GM12878 (cell line): Measurements from ENCODE around the gene CUL9. TPM values are rescaled to one million over a fixed set of nuclear protein-coding genes. Genes with fewer than 3 reads are reported as not detected.
A peak's percentile ranks its signal among the peaks of the same experiment; 100 is the strongest.

Experiments used
- ATAC-seq: fragments of 200-7000 bp; cut with Tn5 transposase; 3 replicates; pipeline ENCODE4 v1.9.1; 2020; ENCODE audit warnings: mild to moderate bottlenecking, moderate library complexity
- BruUV-seq: library from RNA; stranded (reverse); fragments of 400-500 nt; replicated peaks from 2 replicates; lab custom pipeline; 2021; lab: Mats Ljungman, UMichigan
- CTCF ChIA-PET: fragments of 300-600 bp; sonication (Branson Sonifier 250); formaldehyde crosslinking; extraction: SDS; loops from one replicate; lab custom pipeline; 2021; ENCODE audit warnings: inconsistent platforms; lab: Yijun Ruan, JAX
- POLR2A ChIA-PET: fragments of 350-600 bp; formaldehyde crosslinking; extraction: SDS; loops from one replicate; lab custom pipeline; 2021; ENCODE audit warnings: inconsistent platforms; lab: Charles Lee
- RAD21 ChIA-PET: fragments of 300-600 bp; sonication (Branson Sonifier 250); formaldehyde crosslinking; loops from one replicate; lab custom pipeline; 2023; ENCODE audit warnings: antibody characterized with exemption; ENCODE audit not compliant: unreplicated experiment; lab: Charles Lee
- SMC1A ChIA-PET: fragments of 300-600 bp; sonication (Branson Sonifier 250); formaldehyde crosslinking; loops from one replicate; lab custom pipeline; 2023; ENCODE audit not compliant: unreplicated experiment, uncharacterized antibody; lab: Charles Lee
- DNase-seq: peaks from one replicate; pipeline ENCODE4 v3.0.0-alpha.2; 2011; ENCODE audit warnings: low read depth, low spot score
- FAIRE-seq: peaks from 3 replicates; lab custom pipeline; 2011; peaks lifted over from hg19 to GRCh38; lab: Jason Lieb, UNC
- H2AFZ ChIP-seq: 2 replicates; pipeline ENCODE4 v1.6.0; 2011; ENCODE audit warnings: low read depth, low read length, control low read depth; ENCODE audit not compliant: control insufficient read depth
- H3K27ac ChIP-seq: 2 replicates; pipeline ENCODE4 v1.5.1; 2011; ENCODE audit warnings: control low read depth; ENCODE audit not compliant: control insufficient read depth, insufficient read depth
- H3K27me3 ChIP-seq, 2 experiments: replicated peaks in 1 of 2; 2 replicates each; pipeline versions ENCODE4 v1.6.0 to v1.6.1; 2011; ENCODE audit warnings: low read length in 1 of 2; ENCODE audit not compliant: control insufficient read depth in 2 of 2, insufficient read depth in 2 of 2
- H3K36me3 ChIP-seq, 2 experiments: 2 replicates each; pipeline ENCODE4 v1.5.1; 2011; ENCODE audit warnings: low read length in 1 of 2; ENCODE audit not compliant: control insufficient read depth in 2 of 2, insufficient read depth in 2 of 2
- H3K4me1 ChIP-seq: 2 replicates; pipeline ENCODE4 v1.6.1; 2011; ENCODE audit warnings: mild to moderate bottlenecking, low read length, moderate library complexity, mixed read lengths; ENCODE audit not compliant: control insufficient read depth, insufficient read depth
- H3K4me2 ChIP-seq: 2 replicates; pipeline ENCODE4 v1.6.0; 2011; ENCODE audit warnings: control low read depth; ENCODE audit not compliant: control insufficient read depth, insufficient read depth
- H3K4me3 ChIP-seq: fragments of 200-600 bp; sonication (generic); 2 replicates; pipeline ENCODE4 v1.5.1; 2016
- H3K79me2 ChIP-seq: 2 replicates; pipeline ENCODE4 v1.6.0; 2011; ENCODE audit warnings: low read length; ENCODE audit not compliant: control insufficient read depth, insufficient read depth
- H3K9ac ChIP-seq: 2 replicates; pipeline ENCODE4 v1.8.0; 2011; ENCODE audit warnings: low read length, control low read depth, mixed read lengths; ENCODE audit not compliant: control insufficient read depth, insufficient read depth
- H3K9me3 ChIP-seq: replicated peaks from 3 replicates; pipeline ENCODE4 v1.5.1; 2011; ENCODE audit warnings: mild to moderate bottlenecking, low read length; ENCODE audit not compliant: control insufficient read depth, insufficient read depth
- H4K20me1 ChIP-seq: 2 replicates; pipeline ENCODE4 v1.6.0; 2011; ENCODE audit not compliant: control insufficient read depth, insufficient read depth
- ATF7 ChIP-seq: fragments of 450-650 bp; IDR thresholded peaks from 2 replicates; pipeline ENCODE4 v1.6.1; 2016; ENCODE audit warnings: low read depth, mild to moderate bottlenecking
- CHD2 ChIP-seq: IDR thresholded peaks from 2 replicates; pipeline ENCODE4 v1.6.1; 2011; ENCODE audit warnings: low read depth, low read length, improper control_type of control experiment, borderline replicate concordance
- CHD4 ChIP-seq: fragments of 200-600 bp; sonication (generic); IDR thresholded peaks from 2 replicates; pipeline ENCODE4 v1.6.1; 2016; ENCODE audit warnings: mild to moderate bottlenecking
- HCFC1 ChIP-seq: fragments of 150-350 bp; IDR thresholded peaks from 2 replicates; pipeline ENCODE4 v1.6.1; 2014; ENCODE audit warnings: low read length
- HDAC6 ChIP-seq: fragments of 200-600 bp; sonication (generic); IDR thresholded peaks from one replicate; pipeline ENCODE4 v1.8.0; 2017; ENCODE audit warnings: antibody characterized with exemption; ENCODE audit not compliant: unreplicated experiment
- POLR2A ChIP-seq: IDR thresholded peaks from 2 replicates; pipeline ENCODE4 v1.6.1; 2011; ENCODE audit warnings: low read depth, mild to moderate bottlenecking, low read length
- SRF ChIP-seq, 2 experiments: IDR thresholded peaks; 2 replicates each; pipeline ENCODE4 v1.6.1; 2011; ENCODE audit warnings: low read depth in 2 of 2, low read length in 2 of 2, mild to moderate bottlenecking in 1 of 2, moderate library complexity in 1 of 2
- WGBS: methylation state at CpG from one replicate; pipeline ENCODE4 v1.1.6; 2016; ENCODE audit warnings: low lambda C conversion rate; ENCODE audit not compliant: insufficient replicate concordance, insufficient coverage; ENCODE audit errors: missing lambda C conversion rate; 5-methylcytosine and 5-hydroxymethylcytosine counted together
- in situ Hi-C: fragments of 300-500 bp; cut with MboI; formaldehyde crosslinking; loops from 9 replicates; pipeline ENCODE4 v1.14.3; 2018; ENCODE audit warnings: mixed read lengths
- intact Hi-C: fragments of 100-400 bp; cut with micrococcal nuclease; formaldehyde crosslinking; loops from one replicate; pipeline ENCODE4 v1.14.2; 2022; ENCODE audit not compliant: unreplicated experiment
- polyA plus RNA-seq, 11 experiments: library from polyadenylated mRNA; depleted of rRNA in 4 of 11; unstranded in 6 of 11; stranded (reverse) in 5 of 11; fragments of >200 nt; fragmentation: Nextera tagmentation in 4 of 11; fragmentation: Illumina TruSeq in 1 of 11; extraction: Ambion mirVana in 4 of 11; extraction: Trizol in 1 of 11; gene quantifications; 1 replicate in 1 of 11; 2 replicates in 10 of 11; pipeline versions ENCODE4 v1.2.1 to v1.2.3, GENCODE V29; 2011 to 2016; ENCODE audit warnings: inconsistent platforms in 2 of 11, missing spikeins in 2 of 11, low read depth in 1 of 11
- total RNA-seq, 4 experiments: library from RNA; depleted of rRNA in 3 of 4; stranded (reverse); fragments of >200 nt in 3 of 4; fragmentation: Illumina TruSeq in 1 of 4; extraction: Trizol in 1 of 4; gene quantifications; 2 replicates each; pipeline versions ENCODE4 v1.2.1 to v1.2.3, GENCODE V29; 2013 to 2021

Gene CUL9
- total and polyA plus RNA-seq, 10 of the 15 experiments (the other 5 are each of a cell fraction or from before 2014, with no cell fraction given): 1.2 to 48.3 (median 17.2) TPM

GRCh38 chr6:43220439-43220951, 38.5 kb downstream of the CUL9 start:
- H3K4me2 ChIP-seq: no peak overlapping the region
- SMC1A ChIA-PET: interaction anchor here (1.1 kb wide), 1 partner anchor 8 kb away, joined by 3 read pairs; no protein-coding TSS in a partner anchor
- peaks cover 7% of the 10 kb centered on the region for H3K79me2 ChIP-seq
- FAIRE-seq (no peak), ATAC-seq (no peak)
- CTCF ChIA-PET: interaction anchor here (0.8 kb wide), 1 partner anchor 8 kb away, joined by 3 read pairs; the partner anchor contains the start of gene DNPH1
- POLR2A ChIA-PET: interaction anchor here (0.6 kb wide), 1 partner anchor 142 kb away, joined by 9 read pairs; no protein-coding TSS in a partner anchor
- H3K9me3 ChIP-seq: no peaks in the 10 kb centered on the region
- no peaks in the 10 kb centered on the region for H3K27me3 ChIP-seq
- in situ Hi-C loops (no loop called here), intact Hi-C loops (no loop called here)
- WGBS: 83% methylated on average over 16 of the region's 16 CpGs
- peaks cover 15% of the 10 kb centered on the region for H3K4me1 ChIP-seq
- no TSS peak for BruUV-seq
- H2AFZ ChIP-seq: no peak overlapping the region
- no peak for TF ChIP-seq ATF7
- TF ChIP-seq HDAC6: no peak
- TF ChIP-seq SRF (IDR thresholded peaks at IDR 0.05; ENCODE audit: low read depth in 2 of 2, low read length in 2 of 2): no peak
- no peak for TF ChIP-seq CHD2
- TF ChIP-seq HCFC1: no peak
- TF ChIP-seq POLR2A: peak; percentile 58
- no peak for TF ChIP-seq CHD4
- TF ChIP-seq, all 136 proteins: peak for 1
- H3K36me3 ChIP-seq: peaks cover 0 to 1% of the 10 kb centered on the region in 2 experiments; a peak in 2 of 4 replicates
- no peak overlapping the region for H3K9ac ChIP-seq
- H4K20me1 ChIP-seq: no peaks in the 10 kb centered on the region
- H3K27ac ChIP-seq: no peak overlapping the region
- RAD21 ChIA-PET: no interaction called here
- DNase-seq: no peak
- H3K4me3 ChIP-seq: no peak overlapping the region
